Transverse colon (tissue), 4 donors: ENCODE data around the gene CYP1A1.

Source experiments
- POLR2A ChIP-seq: fragments of 450-650 bp; IDR thresholded peaks from one replicate; pipeline ENCODE4 v1.6.1; 2016; ENCODE audit warnings: antibody characterized with exemption, mild to moderate bottlenecking, moderate library complexity
- POLR2AphosphoS5 ChIP-seq, 3 donors: sonication (generic); formaldehyde crosslinking; IDR thresholded peaks; one replicate each; pipeline ENCODE4 v1.6.1; 2016; ENCODE audit warnings: antibody characterized with exemption in 3 of 3
- TF ChIP-seq, protein P1 (sequence below), 5 experiments: fragments of 200-600 bp in 3 of 5; fragments of 450-650 bp in 2 of 5; sonication (generic) in 3 of 5; IDR thresholded peaks; 1 replicate in 2 of 5; 2 replicates in 3 of 5; pipeline ENCODE4 v1.5.1; 2016 to 2017; ENCODE audit warnings: antibody characterized with exemption in 5 of 5, inconsistent platforms in 3 of 5, mild to moderate bottlenecking in 2 of 5, moderate library complexity in 1 of 5

DNA sequence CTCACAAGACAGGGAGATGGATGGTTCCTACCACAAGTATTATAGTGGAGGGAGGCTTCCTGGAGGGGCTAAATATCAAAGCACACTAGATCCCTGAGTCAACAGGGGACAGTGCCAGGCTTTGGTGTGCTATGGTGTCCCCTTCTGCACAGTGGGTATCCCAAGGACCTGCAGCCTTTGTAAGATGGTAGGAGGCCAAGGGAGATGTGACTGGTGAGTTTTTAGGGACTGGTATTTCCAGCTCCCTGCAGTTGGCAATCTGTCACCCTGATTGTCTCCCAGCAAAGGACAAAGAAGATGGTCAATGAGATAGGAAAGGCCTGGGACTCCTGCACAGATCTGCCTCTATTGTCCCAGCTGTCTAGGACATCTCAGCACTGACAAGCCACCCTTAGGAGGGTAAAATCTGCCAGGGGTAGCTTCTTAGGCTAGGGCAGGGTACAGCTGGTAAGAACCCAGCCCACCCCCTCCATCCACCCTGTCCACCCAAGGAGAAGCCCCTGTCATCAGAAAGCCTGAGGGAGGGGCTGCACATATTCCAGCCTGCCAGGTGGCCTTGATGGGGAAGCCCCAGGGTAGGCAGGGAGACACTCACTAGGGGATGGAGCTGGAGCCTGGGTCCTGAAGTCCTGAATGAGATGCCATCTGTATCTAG is 631 bp downstream of the CYP1A1 start:
- TF ChIP-seq, protein P1, sequence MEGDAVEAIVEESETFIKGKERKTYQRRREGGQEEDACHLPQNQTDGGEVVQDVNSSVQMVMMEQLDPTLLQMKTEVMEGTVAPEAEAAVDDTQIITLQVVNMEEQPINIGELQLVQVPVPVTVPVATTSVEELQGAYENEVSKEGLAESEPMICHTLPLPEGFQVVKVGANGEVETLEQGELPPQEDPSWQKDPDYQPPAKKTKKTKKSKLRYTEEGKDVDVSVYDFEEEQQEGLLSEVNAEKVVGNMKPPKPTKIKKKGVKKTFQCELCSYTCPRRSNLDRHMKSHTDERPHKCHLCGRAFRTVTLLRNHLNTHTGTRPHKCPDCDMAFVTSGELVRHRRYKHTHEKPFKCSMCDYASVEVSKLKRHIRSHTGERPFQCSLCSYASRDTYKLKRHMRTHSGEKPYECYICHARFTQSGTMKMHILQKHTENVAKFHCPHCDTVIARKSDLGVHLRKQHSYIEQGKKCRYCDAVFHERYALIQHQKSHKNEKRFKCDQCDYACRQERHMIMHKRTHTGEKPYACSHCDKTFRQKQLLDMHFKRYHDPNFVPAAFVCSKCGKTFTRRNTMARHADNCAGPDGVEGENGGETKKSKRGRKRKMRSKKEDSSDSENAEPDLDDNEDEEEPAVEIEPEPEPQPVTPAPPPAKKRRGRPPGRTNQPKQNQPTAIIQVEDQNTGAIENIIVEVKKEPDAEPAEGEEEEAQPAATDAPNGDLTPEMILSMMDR (IDR thresholded peaks at IDR 0.05): no peak
- TF ChIP-seq POLR2A (no peak), POLR2AphosphoS5 (IDR thresholded peaks at IDR 0.05) (no peak)
